Measurements from ENCODE around the gene CSMD2. TPM values are rescaled to one million over a fixed set of nuclear protein-coding genes. Genes with fewer than 3 reads are reported as not detected.

Gene CSMD2
- total and polyA plus RNA-seq, 2 of the 8 experiments (the other 6 are each of a cell fraction or from before 2014, with no cell fraction given): 7.0 to 14.7 TPM

DNA sequence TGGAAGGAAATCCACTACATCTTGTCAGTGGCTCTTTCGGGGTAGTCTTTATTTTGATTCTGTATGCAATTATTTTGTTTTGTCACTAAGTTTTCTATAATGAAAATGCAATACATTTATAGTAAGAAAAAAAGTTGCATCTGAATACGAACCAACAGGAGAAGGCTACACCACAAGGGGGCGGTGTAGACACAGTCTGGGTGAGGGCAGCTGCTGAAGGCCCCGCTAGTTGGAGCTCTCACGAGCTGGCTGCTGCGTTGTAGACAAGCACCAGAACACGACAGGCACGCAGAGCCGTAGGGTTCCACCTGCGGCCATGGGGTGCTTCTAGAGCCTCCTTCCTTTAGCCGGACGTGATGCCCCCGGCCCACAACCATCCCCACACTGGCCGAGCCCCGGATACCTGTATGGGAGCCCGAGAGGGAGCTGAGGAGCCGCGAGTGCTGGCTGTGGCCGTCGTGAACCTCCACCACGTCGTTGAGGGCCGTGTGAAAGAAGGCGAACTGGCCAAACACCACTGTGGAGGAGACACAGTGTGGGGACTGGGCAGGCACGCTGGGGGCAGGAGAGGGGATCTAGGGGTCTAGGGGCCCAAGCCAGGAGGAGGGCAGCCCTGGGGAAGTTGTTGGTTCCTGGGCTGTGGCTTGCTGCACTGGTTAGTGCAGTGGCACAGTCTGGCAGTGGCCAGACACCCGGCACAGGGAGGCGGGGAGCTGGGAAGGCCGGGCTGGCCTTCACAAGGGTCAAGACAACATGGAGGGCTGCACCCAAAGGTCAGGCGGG is 531.8 kb downstream of the CSMD2 start (continued):
- peak; percentile 46; the same call in 1 of the 2 replicates for TF ChIP-seq CREB1 (IDR thresholded peaks at IDR 0.05)
- TF ChIP-seq RAD21 (IDR thresholded peaks at IDR 0.05 in 1 of 2, conservative IDR thresholded peaks at IDR 0.05 in 1 of 2; ENCODE audit: low read depth in 2 of 2, low read length in 2 of 2): peak; percentile 65 to 71
- no peak for TF ChIP-seq TCF12 (IDR thresholded peaks at IDR 0.05; ENCODE audit: low read depth, low read length)
- TF ChIP-seq JUND (IDR thresholded peaks at IDR 0.05; ENCODE audit: low read length): 0 out of 2 replicates have a peak, but pooled peaks have one; percentile 50
- TF ChIP-seq SIX5 (IDR thresholded peaks at IDR 0.05; ENCODE audit: low read depth, low read length): no peak
